Ovary (tissue), 3 donors: Measurements from ENCODE around the gene SGPL1.

Source experiments
- CTCF ChIP-seq, 3 donors: fragments of 450-650 bp in 2 of 3; fragments of 200-600 bp in 1 of 3; IDR thresholded peaks; one replicate each; pipeline versions ENCODE4 v1.5.1 to v1.8.0; 2016 to 2022; ENCODE audit warnings: antibody characterized with exemption in 3 of 3, mild to moderate bottlenecking in 1 of 3
- EP300 ChIP-seq: sonication (generic); formaldehyde crosslinking; IDR thresholded peaks from one replicate; pipeline ENCODE4 v1.6.1; 2017; ENCODE audit warnings: antibody characterized with exemption
- POLR2A ChIP-seq: fragments of 450-650 bp; IDR thresholded peaks from one replicate; pipeline ENCODE4 v1.6.1; 2017; ENCODE audit warnings: antibody characterized with exemption, mild to moderate bottlenecking, moderate library complexity
- donor health status: DM: no; HTN: no; CAD: no.

GRCh38 chr10:70807556-70807955 is 8.2 kb upstream of the SGPL1 start:
- no peak for TF ChIP-seq POLR2A
- TF ChIP-seq CTCF (IDR thresholded peaks at IDR 0.05): no peak
- TF ChIP-seq EP300: no peak
